ENCODE measurements around the gene FAM228B. TPM values are rescaled to one million over a fixed set of nuclear protein-coding genes. Genes with fewer than 3 reads are reported as not detected.
A peak's percentile ranks its signal among the peaks of the same experiment; 100 is the strongest.

The FAM228B gene
- total and polyA plus RNA-seq, 9 of the 15 experiments (the other 6 are each of a cell fraction or from before 2014, with no cell fraction given): 1.1 to 3.7 (median 2.6) TPM

- TF ChIP-seq ZNF407 (IDR thresholded peaks at IDR 0.05; ENCODE audit: low read depth): no peak
- TF ChIP-seq, protein P1, sequence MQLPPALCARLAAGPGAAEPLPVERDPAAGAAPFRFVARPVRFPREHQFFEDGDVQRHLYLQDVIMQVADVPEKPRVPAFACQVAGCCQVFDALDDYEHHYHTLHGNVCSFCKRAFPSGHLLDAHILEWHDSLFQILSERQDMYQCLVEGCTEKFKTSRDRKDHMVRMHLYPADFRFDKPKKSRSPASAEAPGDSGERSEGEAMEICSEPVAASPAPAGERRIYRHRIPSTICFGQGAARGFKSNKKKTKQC (CRISPR knock-in tag; IDR thresholded peaks at IDR 0.05): no peak; the same call in 1 of the 2 replicates
- peak; percentile 49; the same call in 1 of the 2 replicates for TF ChIP-seq BRD4 (IDR thresholded peaks at IDR 0.05)
- TF ChIP-seq SIN3A (IDR thresholded peaks at IDR 0.05; ENCODE audit: borderline replicate concordance in 2 of 2, control insufficient read depth in 1 of 2, low read depth in 2 of 2, low read length in 2 of 2): 0 out of 4 replicates have a peak, but pooled peaks of 1 of the 2 experiments have one; percentile 63
- TF ChIP-seq NBN (IDR thresholded peaks at IDR 0.05; ENCODE audit: low read depth): peak; percentile 91
- TF ChIP-seq IFI16 (CRISPR knock-in tag; IDR thresholded peaks at IDR 0.05): no peak
- no peak for TF ChIP-seq TFAM (CRISPR knock-in tag; conservative IDR thresholded peaks at IDR 0.05)
These were observed 47.1 kb upstream of the FAM228B start, which contains the start of gene SF3B6 (continued) for GRCh38 chr2:24075915-24076848.
